Esophagus squamous epithelium (tissue), 4 donors: ENCODE data around the gene AREL1.

Source experiments
- POLR2A ChIP-seq, 4 donors: fragments of 450-650 bp; IDR thresholded peaks; one replicate each; pipeline ENCODE4 v1.6.1; 2017; ENCODE audit warnings: antibody characterized with exemption in 4 of 4, mild to moderate bottlenecking in 4 of 4, moderate library complexity in 3 of 4
- TF ChIP-seq, protein P1 (sequence below), 6 experiments: fragments of 450-650 bp in 4 of 6; fragments of 200-600 bp in 2 of 6; sonication (generic) in 2 of 6; IDR thresholded peaks; one replicate each; pipeline ENCODE4 v1.5.1; 2016 to 2019; ENCODE audit warnings: antibody characterized with exemption in 6 of 6, mild to moderate bottlenecking in 4 of 6, moderate library complexity in 4 of 6

DNA sequence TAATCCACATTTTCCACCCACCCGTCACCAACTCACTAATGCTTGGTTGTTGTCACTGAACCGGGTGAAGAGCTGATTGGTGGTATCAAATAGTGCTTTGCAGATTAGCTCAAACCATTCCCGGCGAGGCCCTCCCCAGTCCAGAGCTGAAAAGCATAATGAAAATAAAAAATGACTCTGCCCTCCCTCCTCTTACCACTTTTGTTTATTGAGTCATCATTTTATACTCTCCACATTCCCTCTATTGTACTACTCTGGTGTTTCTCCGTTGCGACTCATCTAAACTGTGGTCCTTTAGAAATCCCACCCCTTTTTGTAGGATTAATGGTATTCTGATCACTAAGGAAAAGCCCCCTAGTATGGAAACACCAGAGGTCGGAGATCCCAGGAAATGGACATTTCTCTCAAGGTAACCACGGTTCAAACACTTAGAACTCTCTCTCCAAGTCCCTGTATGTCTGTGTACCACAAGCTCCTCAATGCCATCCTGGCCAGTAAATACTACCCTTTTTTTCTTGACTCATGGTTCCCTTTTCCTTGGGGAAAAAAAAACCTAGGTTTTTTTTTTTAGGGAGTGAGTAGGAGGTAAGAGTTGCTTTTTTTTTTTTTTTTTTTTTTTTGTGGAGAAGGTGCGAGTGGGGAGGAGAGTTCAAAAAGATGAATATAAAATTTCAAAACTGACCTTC is 42.0 kb downstream of the AREL1 start:
- TF ChIP-seq, protein P1, sequence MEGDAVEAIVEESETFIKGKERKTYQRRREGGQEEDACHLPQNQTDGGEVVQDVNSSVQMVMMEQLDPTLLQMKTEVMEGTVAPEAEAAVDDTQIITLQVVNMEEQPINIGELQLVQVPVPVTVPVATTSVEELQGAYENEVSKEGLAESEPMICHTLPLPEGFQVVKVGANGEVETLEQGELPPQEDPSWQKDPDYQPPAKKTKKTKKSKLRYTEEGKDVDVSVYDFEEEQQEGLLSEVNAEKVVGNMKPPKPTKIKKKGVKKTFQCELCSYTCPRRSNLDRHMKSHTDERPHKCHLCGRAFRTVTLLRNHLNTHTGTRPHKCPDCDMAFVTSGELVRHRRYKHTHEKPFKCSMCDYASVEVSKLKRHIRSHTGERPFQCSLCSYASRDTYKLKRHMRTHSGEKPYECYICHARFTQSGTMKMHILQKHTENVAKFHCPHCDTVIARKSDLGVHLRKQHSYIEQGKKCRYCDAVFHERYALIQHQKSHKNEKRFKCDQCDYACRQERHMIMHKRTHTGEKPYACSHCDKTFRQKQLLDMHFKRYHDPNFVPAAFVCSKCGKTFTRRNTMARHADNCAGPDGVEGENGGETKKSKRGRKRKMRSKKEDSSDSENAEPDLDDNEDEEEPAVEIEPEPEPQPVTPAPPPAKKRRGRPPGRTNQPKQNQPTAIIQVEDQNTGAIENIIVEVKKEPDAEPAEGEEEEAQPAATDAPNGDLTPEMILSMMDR (IDR thresholded peaks at IDR 0.05): no peak
- no peak for TF ChIP-seq POLR2A (IDR thresholded peaks at IDR 0.05)
